ENCODE data around the gene IL23R.

DNA sequence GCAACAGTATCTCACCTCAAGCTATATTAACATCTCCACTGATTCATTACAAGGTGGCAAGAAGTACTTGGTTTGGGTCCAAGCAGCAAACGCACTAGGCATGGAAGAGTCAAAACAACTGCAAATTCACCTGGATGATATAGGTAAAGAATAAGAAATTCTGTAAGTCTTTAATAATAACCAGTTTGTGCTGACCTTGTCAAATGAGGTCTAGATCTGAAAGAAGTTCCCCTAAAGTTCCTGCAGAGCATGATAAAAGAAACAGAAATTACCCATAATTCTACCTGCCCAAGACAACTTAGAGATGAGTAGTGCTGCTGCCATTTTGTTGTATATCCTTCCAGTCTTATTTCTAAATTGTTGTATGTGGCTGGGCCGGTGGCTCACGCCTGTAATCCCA is 34.5 kb downstream of the IL23R start:
- TF ChIP-seq, protein P1, sequence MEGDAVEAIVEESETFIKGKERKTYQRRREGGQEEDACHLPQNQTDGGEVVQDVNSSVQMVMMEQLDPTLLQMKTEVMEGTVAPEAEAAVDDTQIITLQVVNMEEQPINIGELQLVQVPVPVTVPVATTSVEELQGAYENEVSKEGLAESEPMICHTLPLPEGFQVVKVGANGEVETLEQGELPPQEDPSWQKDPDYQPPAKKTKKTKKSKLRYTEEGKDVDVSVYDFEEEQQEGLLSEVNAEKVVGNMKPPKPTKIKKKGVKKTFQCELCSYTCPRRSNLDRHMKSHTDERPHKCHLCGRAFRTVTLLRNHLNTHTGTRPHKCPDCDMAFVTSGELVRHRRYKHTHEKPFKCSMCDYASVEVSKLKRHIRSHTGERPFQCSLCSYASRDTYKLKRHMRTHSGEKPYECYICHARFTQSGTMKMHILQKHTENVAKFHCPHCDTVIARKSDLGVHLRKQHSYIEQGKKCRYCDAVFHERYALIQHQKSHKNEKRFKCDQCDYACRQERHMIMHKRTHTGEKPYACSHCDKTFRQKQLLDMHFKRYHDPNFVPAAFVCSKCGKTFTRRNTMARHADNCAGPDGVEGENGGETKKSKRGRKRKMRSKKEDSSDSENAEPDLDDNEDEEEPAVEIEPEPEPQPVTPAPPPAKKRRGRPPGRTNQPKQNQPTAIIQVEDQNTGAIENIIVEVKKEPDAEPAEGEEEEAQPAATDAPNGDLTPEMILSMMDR (IDR thresholded peaks at IDR 0.05), result no peak
- no peak for TF ChIP-seq POLR2A (IDR thresholded peaks at IDR 0.05)
- no peak for TF ChIP-seq POLR2AphosphoS5 (IDR thresholded peaks at IDR 0.05)
